NCI-H187 treated with DMSO at 0.1 percent for 48 hours (cell line): ENCODE data around the gene MDN1.

ENCODE experiments used
- DNase-seq: peaks from one replicate; lab custom pipeline; 2025; lab: John Stamatoyannopoulos, UW

Gene MDN1

GRCh38 chr6:89596484-89596883, 223.1 kb downstream of the MDN1 start:
- no peak for DNase-seq

- DNase-seq = no peak
These were observed 223.5 kb downstream of the MDN1 start for GRCh38 chr6:89596056-89596455.
